K562 (cell line): Measurements from ENCODE around the gene CD151. TPM values are rescaled to one million over a fixed set of nuclear protein-coding genes. Genes with fewer than 3 reads are reported as not detected.

Experiments used
- TAF15 ChIP-seq: fragments of 200-400 bp; formaldehyde crosslinking; IDR thresholded peaks from 2 replicates; pipeline ENCODE4 v1.6.1; 2017; ENCODE audit warnings: mild to moderate bottlenecking, low read depth, low read length, moderate library complexity
- TCF3 ChIP-seq: sonication (generic); formaldehyde crosslinking; IDR thresholded peaks from 2 replicates; pipeline ENCODE4 v1.4.0; 2020; ENCODE audit warnings: mild to moderate bottlenecking, missing genetic modification reagents
- TEAD4 ChIP-seq, 2 experiments: sonication (generic) in 1 of 2; formaldehyde crosslinking in 1 of 2; IDR thresholded peaks; 2 replicates each; pipeline versions ENCODE4 v1.6.1 to v1.8.0; 2012 to 2022; ENCODE audit warnings: borderline replicate concordance in 1 of 2, inconsistent platforms in 1 of 2, low read length in 1 of 2, mild to moderate bottlenecking in 1 of 2, missing genetic modification reagents in 1 of 2
- ZKSCAN3 ChIP-seq: fragments of 250-450 bp; sonication (Bioruptor Pico); IDR thresholded peaks from 2 replicates; pipeline ENCODE4 v1.4.0; 2020
- ZNF696 ChIP-seq: fragments of 250-450 bp; sonication (Bioruptor Pico); conservative IDR thresholded peaks from 2 replicates; pipeline ENCODE4 v1.4.0; 2020; ENCODE audit warnings: mild to moderate bottlenecking, moderate library complexity
- polyA plus RNA-seq, 8 experiments: library from polyadenylated mRNA; depleted of rRNA in 4 of 8; stranded (reverse) in 5 of 8; unstranded in 3 of 8; fragments of >200 nt; fragmentation: Nextera tagmentation in 2 of 8; fragmentation: Illumina TruSeq in 1 of 8; extraction: Ambion mirVana in 2 of 8; extraction: Trizol in 1 of 8; gene quantifications; 2 replicates each; pipeline versions ENCODE4 v1.2.1 to v1.2.3, GENCODE V29; 2011 to 2014; ENCODE audit warnings: inconsistent platforms in 1 of 8, missing spikeins in 1 of 8
- total RNA-seq, 7 experiments: library from RNA; depleted of rRNA in 6 of 7; stranded (reverse); fragments of >200 nt in 6 of 7; fragmentation: Illumina TruSeq in 2 of 7; extraction: Trizol in 2 of 7; gene quantifications; 2 replicates each; pipeline versions ENCODE4 v1.2.1 to v1.2.3, GENCODE V29; 2011 to 2021; ENCODE audit warnings: low replicate concordance in 1 of 7
- TF ChIP-seq, protein P1 (sequence below): fragments of 250-450 bp; sonication (Bioruptor Pico); IDR thresholded peaks from 2 replicates; pipeline ENCODE4 v1.5.0; 2020; ENCODE audit warnings: mild to moderate bottlenecking
- TF ChIP-seq, protein P2 (sequence below): fragments of 250-450 bp; sonication (Bioruptor Pico); IDR thresholded peaks from 2 replicates; pipeline ENCODE4 v1.4.0; 2020
- TF ChIP-seq, protein P3 (sequence below): fragments of 250-450 bp; sonication (Bioruptor Pico); IDR thresholded peaks from 2 replicates; pipeline ENCODE4 v1.5.1; 2021; ENCODE audit warnings: mild to moderate bottlenecking
- TF ChIP-seq, protein P4 (sequence below): fragments of 450-650 bp; IDR thresholded peaks from 2 replicates; pipeline ENCODE4 v1.6.1; 2018; ENCODE audit not compliant: partially characterized antibody
- TF ChIP-seq, protein P5 (sequence below), 2 experiments: IDR thresholded peaks; 2 replicates each; pipeline ENCODE4 v1.6.1; 2011; ENCODE audit warnings: borderline replicate concordance in 1 of 2, control low read depth in 1 of 2, low read depth in 1 of 2, low read length in 1 of 2, mild to moderate bottlenecking in 1 of 2, mixed read lengths in 1 of 2, moderate library complexity in 1 of 2; ENCODE audit not compliant: insufficient read depth in 1 of 2, insufficient read length in 1 of 2, poor library complexity in 1 of 2, severe bottlenecking in 1 of 2; ENCODE audit errors: extremely low read depth in 1 of 2

Gene CD151
- total and polyA plus RNA-seq, 9 of the 15 experiments (the other 6 are each of a cell fraction or from before 2014, with no cell fraction given) = 2.3 to 187 (median 140) TPM

DNA sequence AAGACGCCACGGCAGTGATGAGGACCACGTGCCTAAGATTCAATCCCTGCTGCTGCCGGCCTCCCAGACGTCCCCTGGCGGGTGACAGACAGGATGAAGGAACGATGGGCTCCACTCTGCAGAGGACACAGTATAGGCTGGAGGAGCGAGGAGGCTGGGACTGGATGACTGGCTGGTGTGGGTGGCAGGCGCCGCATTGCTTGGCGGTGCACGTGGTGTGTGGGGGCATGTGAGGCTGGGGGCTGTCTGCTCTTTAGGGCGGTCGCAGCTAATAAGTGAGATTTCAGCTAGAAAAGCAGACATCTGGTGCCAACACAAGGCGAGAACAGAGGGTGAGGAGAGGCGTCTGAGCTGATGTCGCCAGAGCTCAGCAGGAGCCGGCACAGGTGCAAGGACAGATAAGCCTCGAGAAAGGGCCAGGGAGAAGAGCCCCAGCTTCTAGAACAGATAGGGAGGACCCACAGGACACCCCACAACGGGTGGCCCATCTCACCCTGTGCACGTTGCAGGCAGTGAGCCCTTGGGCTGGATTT, 43.1 kb downstream of the CD151 start (continued):
- TF ChIP-seq, protein P1, sequence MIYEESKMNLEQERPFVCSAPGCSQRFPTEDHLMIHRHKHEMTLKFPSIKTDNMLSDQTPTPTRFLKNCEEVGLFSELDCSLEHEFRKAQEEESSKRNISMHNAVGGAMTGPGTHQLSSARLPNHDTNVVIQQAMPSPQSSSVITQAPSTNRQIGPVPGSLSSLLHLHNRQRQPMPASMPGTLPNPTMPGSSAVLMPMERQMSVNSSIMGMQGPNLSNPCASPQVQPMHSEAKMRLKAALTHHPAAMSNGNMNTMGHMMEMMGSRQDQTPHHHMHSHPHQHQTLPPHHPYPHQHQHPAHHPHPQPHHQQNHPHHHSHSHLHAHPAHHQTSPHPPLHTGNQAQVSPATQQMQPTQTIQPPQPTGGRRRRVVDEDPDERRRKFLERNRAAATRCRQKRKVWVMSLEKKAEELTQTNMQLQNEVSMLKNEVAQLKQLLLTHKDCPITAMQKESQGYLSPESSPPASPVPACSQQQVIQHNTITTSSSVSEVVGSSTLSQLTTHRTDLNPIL (CRISPR knock-in tag) = no peak
- peak; percentile 94 for TF ChIP-seq TEAD4 (IDR thresholded peaks at IDR 0.05; ENCODE audit: low read length)
- no peak for TF ChIP-seq TEAD4 (CRISPR knock-in tag; IDR thresholded peaks at IDR 0.05; ENCODE audit: borderline replicate concordance)
- no peak for TF ChIP-seq TAF15
- TF ChIP-seq TCF3 (CRISPR knock-in tag) = peak; percentile 98
- TF ChIP-seq ZKSCAN3 (CRISPR knock-in tag) = no peak
- TF ChIP-seq ZNF696 (CRISPR knock-in tag) = no peak
- TF ChIP-seq, protein P2, sequence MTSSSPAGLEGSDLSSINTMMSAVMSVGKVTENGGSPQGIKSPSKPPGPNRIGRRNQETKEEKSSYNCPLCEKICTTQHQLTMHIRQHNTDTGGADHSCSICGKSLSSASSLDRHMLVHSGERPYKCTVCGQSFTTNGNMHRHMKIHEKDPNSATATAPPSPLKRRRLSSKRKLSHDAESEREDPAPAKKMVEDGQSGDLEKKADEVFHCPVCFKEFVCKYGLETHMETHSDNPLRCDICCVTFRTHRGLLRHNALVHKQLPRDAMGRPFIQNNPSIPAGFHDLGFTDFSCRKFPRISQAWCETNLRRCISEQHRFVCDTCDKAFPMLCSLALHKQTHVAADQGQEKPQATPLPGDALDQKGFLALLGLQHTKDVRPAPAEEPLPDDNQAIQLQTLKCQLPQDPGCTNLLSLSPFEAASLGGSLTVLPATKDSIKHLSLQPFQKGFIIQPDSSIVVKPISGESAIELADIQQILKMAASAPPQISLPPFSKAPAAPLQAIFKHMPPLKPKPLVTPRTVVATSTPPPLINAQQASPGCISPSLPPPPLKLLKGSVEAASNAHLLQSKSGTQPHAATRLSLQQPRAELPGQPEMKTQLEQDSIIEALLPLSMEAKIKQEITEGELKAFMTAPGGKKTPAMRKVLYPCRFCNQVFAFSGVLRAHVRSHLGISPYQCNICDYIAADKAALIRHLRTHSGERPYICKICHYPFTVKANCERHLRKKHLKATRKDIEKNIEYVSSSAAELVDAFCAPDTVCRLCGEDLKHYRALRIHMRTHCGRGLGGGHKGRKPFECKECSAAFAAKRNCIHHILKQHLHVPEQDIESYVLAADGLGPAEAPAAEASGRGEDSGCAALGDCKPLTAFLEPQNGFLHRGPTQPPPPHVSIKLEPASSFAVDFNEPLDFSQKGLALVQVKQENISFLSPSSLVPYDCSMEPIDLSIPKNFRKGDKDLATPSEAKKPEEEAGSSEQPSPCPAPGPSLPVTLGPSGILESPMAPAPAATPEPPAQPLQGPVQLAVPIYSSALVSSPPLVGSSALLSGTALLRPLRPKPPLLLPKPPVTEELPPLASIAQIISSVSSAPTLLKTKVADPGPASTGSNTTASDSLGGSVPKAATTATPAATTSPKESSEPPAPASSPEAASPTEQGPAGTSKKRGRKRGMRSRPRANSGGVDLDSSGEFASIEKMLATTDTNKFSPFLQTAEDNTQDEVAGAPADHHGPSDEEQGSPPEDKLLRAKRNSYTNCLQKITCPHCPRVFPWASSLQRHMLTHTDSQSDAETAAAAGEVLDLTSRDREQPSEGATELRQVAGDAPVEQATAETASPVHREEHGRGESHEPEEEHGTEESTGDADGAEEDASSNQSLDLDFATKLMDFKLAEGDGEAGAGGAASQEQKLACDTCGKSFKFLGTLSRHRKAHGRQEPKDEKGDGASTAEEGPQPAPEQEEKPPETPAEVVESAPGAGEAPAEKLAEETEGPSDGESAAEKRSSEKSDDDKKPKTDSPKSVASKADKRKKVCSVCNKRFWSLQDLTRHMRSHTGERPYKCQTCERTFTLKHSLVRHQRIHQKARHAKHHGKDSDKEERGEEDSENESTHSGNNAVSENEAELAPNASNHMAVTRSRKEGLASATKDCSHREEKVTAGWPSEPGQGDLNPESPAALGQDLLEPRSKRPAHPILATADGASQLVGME = no peak
- TF ChIP-seq, protein P3, sequence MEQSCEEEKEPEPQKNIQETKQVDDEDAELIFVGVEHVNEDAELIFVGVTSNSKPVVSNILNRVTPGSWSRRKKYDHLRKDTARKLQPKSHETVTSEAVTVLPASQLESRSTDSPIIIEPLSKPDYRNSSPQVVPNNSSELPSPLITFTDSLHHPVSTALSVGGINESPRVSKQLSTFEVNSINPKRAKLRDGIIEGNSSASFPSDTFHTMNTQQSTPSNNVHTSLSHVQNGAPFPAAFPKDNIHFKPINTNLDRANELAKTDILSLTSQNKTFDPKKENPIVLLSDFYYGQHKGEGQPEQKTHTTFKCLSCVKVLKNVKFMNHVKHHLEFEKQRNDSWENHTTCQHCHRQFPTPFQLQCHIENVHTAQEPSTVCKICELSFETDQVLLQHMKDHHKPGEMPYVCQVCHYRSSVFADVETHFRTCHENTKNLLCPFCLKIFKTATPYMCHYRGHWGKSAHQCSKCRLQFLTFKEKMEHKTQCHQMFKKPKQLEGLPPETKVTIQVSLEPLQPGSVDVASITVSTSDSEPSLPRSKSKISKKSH (CRISPR knock-in tag) = no peak
- TF ChIP-seq, protein P4, sequence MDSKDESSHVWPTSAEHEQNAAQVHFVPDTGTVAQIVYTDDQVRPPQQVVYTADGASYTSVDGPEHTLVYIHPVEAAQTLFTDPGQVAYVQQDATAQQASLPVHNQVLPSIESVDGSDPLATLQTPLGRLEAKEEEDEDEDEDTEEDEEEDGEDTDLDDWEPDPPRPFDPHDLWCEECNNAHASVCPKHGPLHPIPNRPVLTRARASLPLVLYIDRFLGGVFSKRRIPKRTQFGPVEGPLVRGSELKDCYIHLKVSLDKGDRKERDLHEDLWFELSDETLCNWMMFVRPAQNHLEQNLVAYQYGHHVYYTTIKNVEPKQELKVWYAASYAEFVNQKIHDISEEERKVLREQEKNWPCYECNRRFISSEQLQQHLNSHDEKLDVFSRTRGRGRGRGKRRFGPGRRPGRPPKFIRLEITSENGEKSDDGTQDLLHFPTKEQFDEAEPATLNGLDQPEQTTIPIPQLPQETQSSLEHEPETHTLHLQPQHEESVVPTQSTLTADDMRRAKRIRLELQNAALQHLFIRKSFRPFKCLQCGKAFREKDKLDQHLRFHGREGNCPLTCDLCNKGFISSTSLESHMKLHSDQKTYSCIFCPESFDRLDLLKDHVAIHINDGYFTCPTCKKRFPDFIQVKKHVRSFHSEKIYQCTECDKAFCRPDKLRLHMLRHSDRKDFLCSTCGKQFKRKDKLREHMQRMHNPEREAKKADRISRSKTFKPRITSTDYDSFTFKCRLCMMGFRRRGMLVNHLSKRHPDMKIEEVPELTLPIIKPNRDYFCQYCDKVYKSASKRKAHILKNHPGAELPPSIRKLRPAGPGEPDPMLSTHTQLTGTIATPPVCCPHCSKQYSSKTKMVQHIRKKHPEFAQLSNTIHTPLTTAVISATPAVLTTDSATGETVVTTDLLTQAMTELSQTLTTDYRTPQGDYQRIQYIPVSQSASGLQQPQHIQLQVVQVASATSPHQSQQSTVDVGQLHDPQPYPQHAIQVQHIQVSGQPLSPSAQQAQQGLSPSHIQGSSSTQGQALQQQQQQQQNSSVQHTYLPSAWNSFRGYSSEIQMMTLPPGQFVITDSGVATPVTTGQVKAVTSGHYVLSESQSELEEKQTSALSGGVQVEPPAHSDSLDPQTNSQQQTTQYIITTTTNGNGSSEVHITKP = peak; percentile 49
- TF ChIP-seq, protein P5, sequence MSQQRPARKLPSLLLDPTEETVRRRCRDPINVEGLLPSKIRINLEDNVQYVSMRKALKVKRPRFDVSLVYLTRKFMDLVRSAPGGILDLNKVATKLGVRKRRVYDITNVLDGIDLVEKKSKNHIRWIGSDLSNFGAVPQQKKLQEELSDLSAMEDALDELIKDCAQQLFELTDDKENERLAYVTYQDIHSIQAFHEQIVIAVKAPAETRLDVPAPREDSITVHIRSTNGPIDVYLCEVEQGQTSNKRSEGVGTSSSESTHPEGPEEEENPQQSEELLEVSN (IDR thresholded peaks at IDR 0.05; ENCODE audit: borderline replicate concordance in 1 of 2, extremely low read depth in 1 of 2, insufficient read depth in 1 of 2, insufficient read length in 1 of 2, low read depth in 1 of 2, low read length in 1 of 2, poor library complexity in 1 of 2, severe bottlenecking in 1 of 2) = peak; percentile 43 to 64
